Right lobe of liver (tissue), 6 donors: ENCODE data around the gene SLC25A17. TPM values are rescaled to one million over a fixed set of nuclear protein-coding genes. Genes with fewer than 3 reads are reported as not detected.
A peak's percentile ranks its signal among the peaks of the same experiment; 100 is the strongest.

Experiments
- ATAC-seq, 4 donors: fragments of 200-7000 bp; cut with Tn5 transposase; one replicate each; pipeline ENCODE4 v1.9.1; 2020; ENCODE audit warnings: mild to moderate bottlenecking in 4 of 4, moderate library complexity in 4 of 4
- DNase-seq, 3 donors: peaks; one replicate each; pipeline ENCODE4 v3.0.0-alpha.2; 2020
- H3K27ac ChIP-seq, 3 donors: fragments of 200-600 bp; one replicate each; pipeline ENCODE4 v1.8.0; 2022
- H3K27me3 ChIP-seq, 2 donors: fragments of 200-600 bp; one replicate each; pipeline ENCODE4 v1.8.0; 2022
- H3K36me3 ChIP-seq, 4 donors: fragments of 200-600 bp; sonication (generic) in 1 of 4; one replicate each; pipeline versions ENCODE4 v1.5.1 to v1.8.0; 2017 to 2022; ENCODE audit warnings: control low read depth in 1 of 4
- H3K4me1 ChIP-seq, 4 donors: fragments of 200-600 bp; sonication (generic) in 1 of 4; one replicate each; pipeline versions ENCODE4 v1.5.1 to v1.8.0; 2017 to 2022; ENCODE audit warnings: control low read depth in 1 of 4
- H3K4me3 ChIP-seq, 3 donors: fragments of 200-600 bp; one replicate each; pipeline ENCODE4 v1.8.0; 2022
- H3K9me3 ChIP-seq, 4 donors: fragments of 200-600 bp; sonication (generic) in 1 of 4; one replicate each; pipeline versions ENCODE4 v1.5.1 to v1.8.0; 2017 to 2022; ENCODE audit warnings: control low read depth in 1 of 4
- CTCF ChIP-seq, 4 donors: fragments of 200-600 bp in 3 of 4; fragments of 450-650 bp in 1 of 4; IDR thresholded peaks; one replicate each; pipeline versions ENCODE4 v1.5.1 to v1.8.0; 2016 to 2022; ENCODE audit warnings: antibody characterized with exemption in 4 of 4, mild to moderate bottlenecking in 2 of 4
- POLR2A ChIP-seq: fragments of 450-650 bp; IDR thresholded peaks from one replicate; pipeline ENCODE4 v1.6.1; 2017; ENCODE audit warnings: antibody characterized with exemption, mild to moderate bottlenecking
- WGBS: methylation state at CpG from one replicate; pipeline ENCODE4 v1.1.6; 2018; ENCODE audit warnings: low coverage, low lambda C conversion rate; ENCODE audit not compliant: insufficient coverage; ENCODE audit errors: missing lambda C conversion rate; 5-methylcytosine and 5-hydroxymethylcytosine counted together
- intact Hi-C, 2 donors: fragments of 100-400 bp; cut with DNase I; formaldehyde crosslinking; loops; one replicate each; pipeline versions ENCODE4 v1.11.2 to v1.14.1; 2022
- total RNA-seq, 6 experiments: library from RNA; depleted of rRNA in 2 of 6; stranded (reverse); fragments of >200 nt in 2 of 6; fragmentation: NEBNext Ultra II Directional in 3 of 6; extraction: Animal tissue kit (Norgen Biotek cat#: 25700) in 3 of 6; gene quantifications; one replicate each; pipeline versions ENCODE4 v1.1.0 to v1.2.4, GENCODE V29; 2016 to 2023
- donor health status: DM: no; HTN: yes; CAD: no.
- donor health status: DM: no; HTN: no; CAD: no.
- donor health status: DM: no; HTN: no; CAD: no.
- donor health status: DM: no; HTN: yes; CAD: no.
- donor health status: DM: no; HTN: yes; CAD: no.

The SLC25A17 gene
- total RNA-seq, 6 experiments from 2014 or later = 10.9 to 15.5 (median 13.0) TPM

- TF ChIP-seq POLR2A = no peak
- H3K27me3 ChIP-seq = no peaks in the 10 kb centered on the region
- H3K36me3 ChIP-seq = no peaks in the 10 kb centered on the region
- DNase-seq (no peak), ATAC-seq (no peak)
- WGBS = 53% methylated on average over 7 of the region's 13 CpGs
- H3K9me3 ChIP-seq = no peaks in the 10 kb centered on the region
- peaks cover 0 to 10% (median 5%) of the 10 kb centered on the region in 4 donors for H3K4me1 ChIP-seq
- no peak overlapping the region for H3K4me3 ChIP-seq
- intact Hi-C loops = no loop called here
- no peak overlapping the region for H3K27ac ChIP-seq
Measured at GRCh38 chr22:40728731-40729189, 90.4 kb downstream of the SLC25A17 start.

DNA sequence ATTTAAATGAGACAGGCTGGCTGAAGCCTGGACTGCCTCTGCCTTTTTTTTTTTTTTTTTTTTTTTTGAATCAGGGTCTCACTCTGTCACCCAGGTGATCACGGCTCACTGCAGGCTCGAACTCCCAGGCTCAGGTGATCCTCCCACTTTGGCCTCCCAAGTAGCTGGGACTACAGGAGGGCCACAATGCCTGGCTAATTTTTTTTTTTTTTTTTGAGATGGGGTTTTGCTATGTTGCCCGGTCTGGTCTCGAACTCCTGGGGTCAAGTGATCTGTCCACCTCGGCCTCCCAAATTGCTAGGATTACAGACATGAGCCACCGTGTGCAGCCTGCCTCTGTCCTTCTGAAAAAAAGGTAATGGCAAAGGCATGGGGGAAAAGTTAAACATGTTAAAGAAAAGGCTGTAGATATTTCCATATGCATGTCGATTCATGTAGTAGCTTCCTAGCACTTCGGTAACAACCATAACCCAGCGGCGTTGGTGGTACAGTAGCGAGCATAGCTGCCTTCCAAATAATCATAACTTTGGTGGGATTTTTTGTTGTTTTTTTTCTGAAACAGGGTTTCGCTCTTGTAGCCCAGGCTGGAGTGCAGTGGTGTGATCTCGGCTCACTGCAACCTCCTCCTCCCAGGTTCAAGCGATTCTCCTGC, 91.1 kb downstream of the SLC25A17 start:
- H3K4me1 ChIP-seq = peaks cover 0 to 9% (median 5%) of the 10 kb centered on the region in 4 donors
- no peak overlapping the region for H3K4me3 ChIP-seq
- no peak overlapping the region for H3K27ac ChIP-seq
- intact Hi-C loops = no loop called here
- TF ChIP-seq CTCF (IDR thresholded peaks at IDR 0.05) (no peak), POLR2A (no peak)
- no peaks in the 10 kb centered on the region for H3K36me3 ChIP-seq
- H3K9me3 ChIP-seq = no peaks in the 10 kb centered on the region
- H3K27me3 ChIP-seq = no peaks in the 10 kb centered on the region
- ATAC-seq = no peak
- DNase-seq = no peak
- WGBS = 92% methylated on average over 10 of the region's 14 CpGs

DNA sequence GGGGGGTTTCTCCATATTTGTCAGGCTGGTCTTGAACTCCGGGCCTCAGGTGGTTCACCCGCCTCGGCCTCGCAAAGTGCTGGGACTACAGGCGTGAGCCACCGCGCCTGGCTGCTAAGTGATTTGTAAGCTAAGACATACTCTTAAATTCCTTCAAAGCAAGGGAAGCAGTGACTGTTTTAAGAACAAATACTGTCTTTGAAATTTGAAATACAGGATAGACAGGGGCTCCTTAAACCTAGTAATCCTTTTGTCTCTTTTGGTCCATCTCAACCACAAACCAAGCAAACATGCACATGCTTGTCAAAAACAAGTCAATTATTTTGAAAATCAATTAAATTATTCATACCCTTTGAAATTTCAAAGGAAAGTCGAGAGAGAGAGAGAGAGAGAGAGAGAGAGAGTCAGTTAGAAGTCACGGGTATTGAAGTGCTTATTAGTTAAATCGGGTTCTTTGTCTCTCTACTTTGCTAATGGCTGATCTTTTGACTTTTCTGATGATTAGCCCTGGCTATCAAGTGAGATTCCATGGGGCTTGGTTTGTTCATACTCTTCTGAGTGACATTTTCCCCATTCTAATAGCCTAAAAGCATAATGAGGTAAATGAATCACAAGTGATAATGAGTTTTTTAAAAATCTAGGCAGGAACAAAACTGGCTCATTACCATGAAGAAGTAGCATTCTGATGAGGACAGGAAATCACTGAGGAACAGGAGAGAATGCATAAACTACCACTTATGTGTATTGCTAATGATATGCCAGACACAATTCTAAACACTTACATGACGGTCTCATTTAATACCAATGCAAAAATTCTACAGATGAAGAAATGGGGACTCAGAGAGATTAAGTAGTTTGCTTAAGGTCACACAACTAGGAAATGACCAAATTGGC, 91.8 kb downstream of the SLC25A17 start:
- no peak for ATAC-seq
- no peaks in the 10 kb centered on the region for H3K9me3 ChIP-seq
- peaks cover 0 to 2% (median under 1%) of the 10 kb centered on the region in 4 donors for H3K4me1 ChIP-seq
- no peak overlapping the region for H3K27ac ChIP-seq
- no peak for DNase-seq
- intact Hi-C loops = no loop called here
- WGBS = 81% methylated on average over 11 of the region's 11 CpGs
- H3K36me3 ChIP-seq = no peaks in the 10 kb centered on the region
- H3K4me3 ChIP-seq = no peak overlapping the region
- H3K27me3 ChIP-seq = no peaks in the 10 kb centered on the region
- TF ChIP-seq POLR2A = no peak
- TF ChIP-seq CTCF (IDR thresholded peaks at IDR 0.05) = no peak

DNA sequence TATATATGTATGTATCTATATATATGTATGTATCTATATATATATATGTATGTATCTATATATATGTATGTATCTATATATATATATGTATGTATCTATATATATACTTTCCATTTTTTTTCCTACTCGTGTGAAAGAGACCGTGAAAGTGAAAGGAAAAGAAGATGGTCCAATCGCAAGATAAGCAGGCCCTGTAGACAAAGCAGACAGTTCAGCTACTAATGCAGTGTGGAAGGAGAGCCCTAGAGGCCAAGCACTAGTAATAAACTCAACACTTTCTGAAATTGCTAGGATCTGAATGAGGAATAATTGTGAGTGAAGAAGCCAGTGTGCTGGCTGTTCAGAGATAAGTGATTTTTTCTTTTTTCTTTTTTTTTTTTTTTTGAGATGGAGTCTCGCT, 92.6 kb downstream of the SLC25A17 start:
- Histone ChIP-seq H3K4me1 (no peaks in the 10 kb centered on the region), H3K27ac (no peak overlapping the region), H3K27me3 (no peaks in the 10 kb centered on the region), H3K4me3 (no peak overlapping the region), H3K36me3 (no peaks in the 10 kb centered on the region), H3K9me3 (no peaks in the 10 kb centered on the region)
- intact Hi-C loops = no loop called here
- TF ChIP-seq POLR2A (no peak), CTCF (IDR thresholded peaks at IDR 0.05) (peak in 1 of 4 donors; percentile 9)
- DNase-seq (no peak), ATAC-seq (peak; percentile 49 to 94 (median 75))
- WGBS = 31% methylated on average over 4 of the region's 4 CpGs
